Mesenchymal stem cell (in vitro differentiated cells and primary cell): Measurements from ENCODE around the gene FAM32A.

ENCODE experiments used
- DNase-seq: peaks from one replicate; pipeline ENCODE4 v3.0.0-alpha.2; 2013
- H2AFZ ChIP-seq: one replicate; pipeline ENCODE4 v1.6.1; 2013; ENCODE audit warnings: low read depth, mild to moderate bottlenecking, control low read depth, inconsistent platforms, low read length, moderate library complexity
- H2AK5ac ChIP-seq: 2 replicates; pipeline ENCODE4 v1.6.1; 2013; ENCODE audit warnings: low read length, moderate library complexity, mild to moderate bottlenecking, inconsistent platforms; ENCODE audit not compliant: severe bottlenecking
- H2BK120ac ChIP-seq: one replicate; pipeline ENCODE4 v1.6.1; 2013; ENCODE audit warnings: low read depth, mild to moderate bottlenecking, inconsistent platforms, low read length, moderate library complexity
- H2BK12ac ChIP-seq, 2 experiments: one replicate each; pipeline ENCODE4 v1.6.1; 2013; ENCODE audit warnings: inconsistent platforms in 2 of 2, low read length in 2 of 2, mild to moderate bottlenecking in 2 of 2, moderate library complexity in 2 of 2, control low read depth in 1 of 2
- H2BK15ac ChIP-seq: one replicate; pipeline ENCODE4 v1.6.1; 2013; ENCODE audit warnings: mild to moderate bottlenecking, low read depth, inconsistent platforms; ENCODE audit not compliant: poor library complexity, severe bottlenecking
- H2BK5ac ChIP-seq: 2 replicates; pipeline ENCODE4 v1.6.1; 2013; ENCODE audit warnings: low read depth, mild to moderate bottlenecking, low read length, control low read depth, inconsistent platforms; ENCODE audit not compliant: poor library complexity, severe bottlenecking
- H3K14ac ChIP-seq, 2 experiments: one replicate each; pipeline ENCODE4 v1.6.1; 2013; ENCODE audit warnings: inconsistent platforms in 2 of 2, low read length in 2 of 2, control low read depth in 1 of 2, mild to moderate bottlenecking in 1 of 2, moderate library complexity in 1 of 2
- H3K18ac ChIP-seq, 2 experiments: one replicate each; pipeline ENCODE4 v1.6.1; 2013; ENCODE audit warnings: inconsistent platforms in 2 of 2, low read length in 2 of 2, control low read depth in 1 of 2, low read depth in 1 of 2, mild to moderate bottlenecking in 1 of 2
- H3K23ac ChIP-seq, 2 experiments: one replicate each; pipeline ENCODE4 v1.6.1; 2013; ENCODE audit warnings: inconsistent platforms in 2 of 2, low read length in 2 of 2, mild to moderate bottlenecking in 2 of 2, moderate library complexity in 2 of 2, control low read depth in 1 of 2
- H3K27ac ChIP-seq: 2 replicates; pipeline ENCODE4 v1.5.1; 2013; ENCODE audit warnings: mild to moderate bottlenecking, moderate library complexity, low read length, control low read depth, inconsistent platforms; ENCODE audit not compliant: poor library complexity, severe bottlenecking
- H3K27me3 ChIP-seq, 2 experiments: 2 replicates each; pipeline versions ENCODE4 v1.6.1 to v1.7.0; 2013; ENCODE audit warnings: low read length in 2 of 2, mild to moderate bottlenecking in 2 of 2, moderate library complexity in 2 of 2, control low read depth in 1 of 2, inconsistent platforms in 1 of 2; ENCODE audit not compliant: control insufficient read depth in 1 of 2, insufficient read depth in 1 of 2
- H3K36me3 ChIP-seq, 2 experiments: 2 replicates each; pipeline versions ENCODE4 v1.6.1 to v1.7.0; 2013; ENCODE audit warnings: low read length in 2 of 2, control low read depth in 1 of 2, inconsistent platforms in 1 of 2, low read depth in 1 of 2, mild to moderate bottlenecking in 1 of 2; ENCODE audit not compliant: insufficient read depth in 2 of 2, control insufficient read depth in 1 of 2
- H3K4ac ChIP-seq, 2 experiments: one replicate each; pipeline ENCODE4 v1.6.1; 2013; ENCODE audit warnings: inconsistent platforms in 2 of 2, low read length in 2 of 2, mild to moderate bottlenecking in 2 of 2, moderate library complexity in 2 of 2, control low read depth in 1 of 2, low read depth in 1 of 2
- H3K4me1 ChIP-seq: 2 replicates; pipeline ENCODE4 v1.6.1; 2013; ENCODE audit warnings: low read depth, low read length, control low read depth; ENCODE audit not compliant: control insufficient read depth, insufficient read depth
- H3K4me2 ChIP-seq: 2 replicates; pipeline ENCODE4 v1.6.1; 2013; ENCODE audit warnings: low read length, mild to moderate bottlenecking, inconsistent platforms; ENCODE audit not compliant: poor library complexity, severe bottlenecking
- H3K4me3 ChIP-seq, 2 experiments: 2 replicates each; pipeline versions ENCODE4 v1.5.1 to v1.7.0; 2013; ENCODE audit warnings: low read length in 2 of 2, mild to moderate bottlenecking in 2 of 2, control low read depth in 1 of 2, low read depth in 1 of 2; ENCODE audit not compliant: insufficient read depth in 1 of 2
- H3K79me1 ChIP-seq: replicated peaks from 2 replicates; pipeline ENCODE4 v1.6.1; 2013; ENCODE audit warnings: mild to moderate bottlenecking, control low read depth, low read length, inconsistent platforms; ENCODE audit not compliant: poor library complexity, severe bottlenecking
- H3K9ac ChIP-seq: 2 replicates; pipeline ENCODE4 v1.7.0; 2013; ENCODE audit warnings: mild to moderate bottlenecking, low read length, moderate library complexity
- H3K9me3 ChIP-seq: 2 replicates; pipeline ENCODE4 v1.7.0; 2013; ENCODE audit warnings: mild to moderate bottlenecking, low read length; ENCODE audit not compliant: control insufficient read depth
- H4K8ac ChIP-seq: one replicate; pipeline ENCODE4 v1.6.1; 2013; ENCODE audit warnings: inconsistent platforms, mild to moderate bottlenecking, low read length, moderate library complexity
- H4K91ac ChIP-seq: one replicate; pipeline ENCODE4 v1.6.1; 2013; ENCODE audit warnings: mild to moderate bottlenecking, low read length, inconsistent platforms
- WGBS: methylation state at CpG from one replicate; pipeline ENCODE4 v1.1.7; 2013; ENCODE audit warnings: mixed read lengths; 5-methylcytosine and 5-hydroxymethylcytosine counted together

Gene FAM32A

GRCh38 chr19:16217716-16218451 lies 32.7 kb downstream of the FAM32A start:
- H3K9me3 ChIP-seq, result peaks cover 42% of the 10 kb centered on the region
- no peak overlapping the region for H3K18ac ChIP-seq
- H2BK120ac ChIP-seq, result no peak overlapping the region
- H3K9ac ChIP-seq, result no peak overlapping the region
- H3K4me2 ChIP-seq, result no peak overlapping the region
- H2BK12ac ChIP-seq, result no peak overlapping the region
- DNase-seq, result no peak
- no peak overlapping the region for H2AFZ ChIP-seq
- no peak overlapping the region for H4K8ac ChIP-seq
- H3K14ac ChIP-seq, result no peak overlapping the region
- peaks cover 18% of the 10 kb centered on the region for H3K79me1 ChIP-seq
- no peak overlapping the region for H3K27ac ChIP-seq
- H2AK5ac ChIP-seq, result no peak overlapping the region
- H3K27me3 ChIP-seq, result no peaks in the 10 kb centered on the region
- over 99% methylated on average over 16 of the region's 16 CpGs for WGBS
- H4K91ac ChIP-seq, result no peak overlapping the region
- peaks cover 45 to 82% of the 10 kb centered on the region in 2 experiments for H3K36me3 ChIP-seq
- peaks cover 1% of the 10 kb centered on the region for H3K4me1 ChIP-seq
- H2BK15ac ChIP-seq, result no peak overlapping the region
- H3K23ac ChIP-seq, result no peak overlapping the region
- H3K4ac ChIP-seq, result no peak overlapping the region
- H3K4me3 ChIP-seq, result no peak overlapping the region
- no peak overlapping the region for H2BK5ac ChIP-seq

GRCh38 chr19:16218851-16219250 lies 33.6 kb downstream of the FAM32A start:
- H3K79me1 ChIP-seq, result peaks cover 27% of the 10 kb centered on the region
- no peak overlapping the region for H3K18ac ChIP-seq
- peaks cover 52% of the 10 kb centered on the region for H3K9me3 ChIP-seq
- no peak overlapping the region for H3K27ac ChIP-seq
- no peak overlapping the region for H2BK5ac ChIP-seq
- H2BK120ac ChIP-seq, result no peak overlapping the region
- no peak overlapping the region for H2AK5ac ChIP-seq
- H3K4me1 ChIP-seq, result peaks cover 1% of the 10 kb centered on the region
- peaks cover 55 to 85% of the 10 kb centered on the region in 2 experiments for H3K36me3 ChIP-seq
- H4K91ac ChIP-seq, result no peak overlapping the region
- H3K4me2 ChIP-seq, result no peak overlapping the region
- DNase-seq, result no peak
- no peak overlapping the region for H2BK12ac ChIP-seq
- no peak overlapping the region for H3K4me3 ChIP-seq
- H2AFZ ChIP-seq, result no peak overlapping the region
- H3K9ac ChIP-seq, result no peak overlapping the region
- no peaks in the 10 kb centered on the region for H3K27me3 ChIP-seq
- H3K14ac ChIP-seq, result no peak overlapping the region
- H3K23ac ChIP-seq, result no peak overlapping the region
- H2BK15ac ChIP-seq, result no peak overlapping the region
- H3K4ac ChIP-seq, result no peak overlapping the region
- H4K8ac ChIP-seq, result no peak overlapping the region
- WGBS, result 100% methylated on average over 2 of the region's 2 CpGs

DNA sequence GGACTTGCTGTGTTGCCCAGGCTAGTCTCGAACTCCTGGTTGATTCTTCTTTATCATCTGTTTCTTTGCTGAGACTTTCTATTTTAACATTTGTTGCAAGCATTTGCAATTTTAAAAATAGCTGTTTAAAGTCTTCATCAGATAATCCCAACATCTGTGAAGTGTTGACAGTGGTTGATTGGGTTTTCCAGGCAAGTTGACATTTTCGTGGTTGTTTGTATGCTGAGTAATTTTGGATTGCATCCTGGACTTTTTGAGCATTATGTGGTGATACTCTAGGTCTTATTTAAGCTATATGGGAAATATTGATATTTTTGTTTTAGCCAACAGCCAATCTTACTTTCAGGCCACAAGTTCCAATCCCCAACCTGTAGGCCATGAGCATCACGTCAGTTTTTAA lies 37.6 kb downstream of the FAM32A start:
- H3K79me1 ChIP-seq, result peaks cover 49% of the 10 kb centered on the region
- H2AK5ac ChIP-seq, result no peak overlapping the region
- no peak overlapping the region for H2BK5ac ChIP-seq
- H2BK15ac ChIP-seq, result no peak overlapping the region
- peaks cover 77 to 96% of the 10 kb centered on the region in 2 experiments for H3K36me3 ChIP-seq
- H2AFZ ChIP-seq, result no peak overlapping the region
- H3K27ac ChIP-seq, result no peak overlapping the region
- no peak overlapping the region for H4K8ac ChIP-seq
- H3K4me1 ChIP-seq, result no peaks in the 10 kb centered on the region
- no peak overlapping the region for H3K4me2 ChIP-seq
- H2BK12ac ChIP-seq, result no peak overlapping the region
- no peak overlapping the region for H3K4me3 ChIP-seq
- H2BK120ac ChIP-seq, result no peak overlapping the region
- no peak overlapping the region for H3K4ac ChIP-seq
- DNase-seq, result peak; percentile 32
- no peaks in the 10 kb centered on the region for H3K27me3 ChIP-seq
- 92% methylated on average over 2 of the region's 3 CpGs for WGBS
- no peak overlapping the region for H3K9ac ChIP-seq
- H3K23ac ChIP-seq, result no peak overlapping the region
- no peak overlapping the region for H4K91ac ChIP-seq
- H3K18ac ChIP-seq, result no peak overlapping the region
- H3K14ac ChIP-seq, result no peak overlapping the region
- peaks cover 53% of the 10 kb centered on the region for H3K9me3 ChIP-seq

GRCh38 chr19:16223746-16224145 lies 38.5 kb downstream of the FAM32A start:
- H3K27ac ChIP-seq, result no peak overlapping the region
- no peak overlapping the region for H2BK120ac ChIP-seq
- no peak overlapping the region for H3K4me3 ChIP-seq
- H3K4ac ChIP-seq, result no peak overlapping the region
- H3K4me2 ChIP-seq, result no peak overlapping the region
- H2AFZ ChIP-seq, result no peak overlapping the region
- no peaks in the 10 kb centered on the region for H3K27me3 ChIP-seq
- H3K79me1 ChIP-seq, result peaks cover 49% of the 10 kb centered on the region
- H2AK5ac ChIP-seq, result no peak overlapping the region
- H3K9ac ChIP-seq, result no peak overlapping the region
- H3K23ac ChIP-seq, result no peak overlapping the region
- peaks cover 47% of the 10 kb centered on the region for H3K9me3 ChIP-seq
- no peak overlapping the region for H4K8ac ChIP-seq
- peaks cover 78 to 97% of the 10 kb centered on the region in 2 experiments for H3K36me3 ChIP-seq
- no peak overlapping the region for H2BK12ac ChIP-seq
- H2BK15ac ChIP-seq, result no peak overlapping the region
- no peak for DNase-seq
- 85% methylated on average over 15 of the region's 15 CpGs for WGBS
- H3K18ac ChIP-seq, result no peak overlapping the region
- no peak overlapping the region for H3K14ac ChIP-seq
- H4K91ac ChIP-seq, result no peak overlapping the region
- H3K4me1 ChIP-seq, result no peaks in the 10 kb centered on the region
- no peak overlapping the region for H2BK5ac ChIP-seq
